Testis (tissue), 3 donors: ENCODE results near the gene ARHGAP44. TPM values are rescaled to one million over a fixed set of nuclear protein-coding genes. Genes with fewer than 3 reads are reported as not detected.

Experiments
- DNase-seq: peaks from one replicate; pipeline ENCODE4 v3.0.0-alpha.2; 2019
- H3K27ac ChIP-seq, 2 donors: fragments of 200-600 bp; sonication (generic); one replicate each; pipeline ENCODE4 v1.5.1; 2019
- H3K27me3 ChIP-seq: fragments of 200-600 bp; sonication (generic); one replicate; pipeline ENCODE4 v1.5.1; 2019
- H3K36me3 ChIP-seq: fragments of 200-600 bp; sonication (generic); one replicate; pipeline ENCODE4 v1.5.1; 2017; ENCODE audit warnings: low read depth; ENCODE audit errors: missing control alignments
- H3K4me1 ChIP-seq: fragments of 200-600 bp; sonication (generic); one replicate; pipeline ENCODE4 v1.5.1; 2019
- H3K4me3 ChIP-seq, 2 donors: fragments of 200-600 bp; sonication (generic); one replicate each; pipeline ENCODE4 v1.5.1; 2017 to 2019
- H3K9me3 ChIP-seq: fragments of 200-600 bp; sonication (generic); one replicate; pipeline ENCODE4 v1.5.1; 2017
- POLR2A ChIP-seq: fragments of 450-650 bp; IDR thresholded peaks from one replicate; pipeline ENCODE4 v1.6.1; 2017; ENCODE audit warnings: antibody characterized with exemption, mild to moderate bottlenecking, moderate library complexity
- WGBS, 2 donors: methylation state at CpG; one replicate each; pipeline ENCODE4 v1.1.5; 2018; 5-methylcytosine and 5-hydroxymethylcytosine counted together
- intact Hi-C: fragments of 100-400 bp; cut with DNase I; formaldehyde crosslinking; loops from one replicate; pipeline ENCODE4 v1.15.1; 2023; ENCODE audit warnings: low total_unique reads
- polyA plus RNA-seq: library from polyadenylated mRNA; stranded (reverse); fragments of 350-450 nt; fragmentation: Illumina TruSeq; extraction: RNeasy Lipid Tissue Mini Kit (QIAGEN cat#74804); gene quantifications from one replicate; pipeline ENCODE4 v1.2.3, GENCODE V29; 2014; ENCODE audit warnings: low read depth, low replicate concordance; ENCODE audit not compliant: insufficient read depth
- total RNA-seq, 2 donors: library from RNA; depleted of rRNA; stranded (reverse); fragments of >200 nt; gene quantifications; one replicate each; pipeline ENCODE4 v1.2.3, GENCODE V29; 2016
- TF ChIP-seq, protein P1 (sequence below), 3 experiments: fragments of 450-650 bp in 2 of 3; fragments of 200-600 bp in 1 of 3; sonication (generic) in 1 of 3; IDR thresholded peaks; one replicate each; pipeline ENCODE4 v1.5.1; 2016 to 2019; ENCODE audit warnings: antibody characterized with exemption in 3 of 3, mild to moderate bottlenecking in 2 of 3, moderate library complexity in 1 of 3

ARHGAP44 gene
- total and polyA plus RNA-seq, 3 donors from 2014 or later: 9.3 to 11.3 (median 11.0) TPM

DNA sequence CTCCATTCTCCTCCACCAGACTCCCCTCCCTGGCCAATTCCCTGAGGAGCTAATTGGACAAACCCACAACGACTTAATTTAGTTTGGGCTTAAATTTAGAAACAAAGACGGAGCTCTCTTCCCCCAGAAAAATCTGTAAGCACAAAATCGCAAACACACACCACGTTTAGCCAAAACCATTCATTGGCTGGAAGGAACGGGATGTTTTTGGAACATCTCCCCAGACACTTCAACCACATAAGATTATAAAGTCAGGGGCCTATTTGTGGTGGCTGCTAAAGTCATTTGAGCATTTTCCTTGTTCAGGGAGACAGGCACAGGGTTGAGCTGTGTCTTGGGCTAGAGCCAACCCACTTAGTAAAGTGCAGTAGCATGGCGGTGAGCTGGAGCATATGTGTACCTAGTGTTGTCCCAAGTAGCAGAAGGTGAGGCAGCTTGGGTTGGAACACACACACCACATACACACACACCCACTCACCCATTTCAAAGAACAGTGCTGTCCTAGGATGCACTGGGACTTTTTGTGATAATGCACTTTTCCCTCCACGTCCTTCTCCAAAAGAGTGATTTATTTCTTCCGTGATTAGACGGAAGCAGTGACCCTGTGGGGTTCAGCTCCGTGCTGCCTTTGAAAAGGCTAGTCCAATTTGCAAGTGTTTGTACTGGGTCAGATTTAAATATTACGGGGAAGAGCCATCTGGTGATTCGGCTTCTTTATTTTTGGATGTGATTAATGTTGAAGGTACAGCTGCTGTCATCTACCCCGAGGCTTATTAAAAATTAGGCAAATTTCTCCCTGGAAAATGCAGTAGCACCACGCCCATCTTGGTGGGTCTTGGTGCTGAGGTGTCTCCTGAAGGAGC lies 196.4 kb downstream of the ARHGAP44 start:
- no peaks in the 10 kb centered on the region for H3K9me3 ChIP-seq
- intact Hi-C loops: no loop called here
- peaks cover 6% of the 10 kb centered on the region for H3K4me1 ChIP-seq
- H3K27me3 ChIP-seq: no peaks in the 10 kb centered on the region
- TF ChIP-seq, protein P1, sequence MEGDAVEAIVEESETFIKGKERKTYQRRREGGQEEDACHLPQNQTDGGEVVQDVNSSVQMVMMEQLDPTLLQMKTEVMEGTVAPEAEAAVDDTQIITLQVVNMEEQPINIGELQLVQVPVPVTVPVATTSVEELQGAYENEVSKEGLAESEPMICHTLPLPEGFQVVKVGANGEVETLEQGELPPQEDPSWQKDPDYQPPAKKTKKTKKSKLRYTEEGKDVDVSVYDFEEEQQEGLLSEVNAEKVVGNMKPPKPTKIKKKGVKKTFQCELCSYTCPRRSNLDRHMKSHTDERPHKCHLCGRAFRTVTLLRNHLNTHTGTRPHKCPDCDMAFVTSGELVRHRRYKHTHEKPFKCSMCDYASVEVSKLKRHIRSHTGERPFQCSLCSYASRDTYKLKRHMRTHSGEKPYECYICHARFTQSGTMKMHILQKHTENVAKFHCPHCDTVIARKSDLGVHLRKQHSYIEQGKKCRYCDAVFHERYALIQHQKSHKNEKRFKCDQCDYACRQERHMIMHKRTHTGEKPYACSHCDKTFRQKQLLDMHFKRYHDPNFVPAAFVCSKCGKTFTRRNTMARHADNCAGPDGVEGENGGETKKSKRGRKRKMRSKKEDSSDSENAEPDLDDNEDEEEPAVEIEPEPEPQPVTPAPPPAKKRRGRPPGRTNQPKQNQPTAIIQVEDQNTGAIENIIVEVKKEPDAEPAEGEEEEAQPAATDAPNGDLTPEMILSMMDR (IDR thresholded peaks at IDR 0.05): no peak
- no peak for TF ChIP-seq POLR2A
- 53 to 59% methylated on average over 13 to 14 of the region's 14 CpGs for WGBS, 2 donors
- H3K27ac ChIP-seq: no peak overlapping the region
- H3K4me3 ChIP-seq: no peak overlapping the region
- no peak for DNase-seq
- H3K36me3 ChIP-seq: no peaks in the 10 kb centered on the region

DNA sequence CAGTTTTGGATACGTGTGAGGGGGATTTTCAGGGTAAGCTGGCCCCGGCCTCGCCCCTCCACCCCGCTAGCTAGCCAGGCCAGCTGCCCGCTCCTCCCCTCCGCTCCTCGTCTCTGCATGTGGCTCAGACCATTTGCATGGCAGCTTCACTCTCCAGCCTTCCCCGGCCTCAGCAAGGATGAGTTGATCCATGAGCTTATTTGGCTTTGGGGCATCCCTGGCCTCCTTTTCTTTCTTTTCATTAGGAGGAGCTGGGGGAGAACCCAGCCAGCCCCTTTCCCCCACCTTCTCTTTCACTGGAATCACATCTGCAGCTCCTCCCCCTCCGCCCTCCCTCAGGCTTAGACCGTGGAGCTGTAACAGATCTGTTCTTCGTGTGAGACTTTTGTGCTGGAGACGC lies 197.8 kb downstream of the ARHGAP44 start:
- Histone ChIP-seq H3K9me3 (no peaks in the 10 kb centered on the region), H3K27me3 (no peaks in the 10 kb centered on the region), H3K4me1 (peaks cover 6% of the 10 kb centered on the region), H3K4me3 (no peak overlapping the region), H3K36me3 (no peaks in the 10 kb centered on the region), H3K27ac (no peak overlapping the region)
- WGBS, 2 donors: 81 to 90% methylated on average over 12 of the region's 12 CpGs
- TF ChIP-seq, protein P1 (IDR thresholded peaks at IDR 0.05): no peak
- TF ChIP-seq POLR2A: no peak
- intact Hi-C loops: no loop called here
- DNase-seq: no peak

DNA sequence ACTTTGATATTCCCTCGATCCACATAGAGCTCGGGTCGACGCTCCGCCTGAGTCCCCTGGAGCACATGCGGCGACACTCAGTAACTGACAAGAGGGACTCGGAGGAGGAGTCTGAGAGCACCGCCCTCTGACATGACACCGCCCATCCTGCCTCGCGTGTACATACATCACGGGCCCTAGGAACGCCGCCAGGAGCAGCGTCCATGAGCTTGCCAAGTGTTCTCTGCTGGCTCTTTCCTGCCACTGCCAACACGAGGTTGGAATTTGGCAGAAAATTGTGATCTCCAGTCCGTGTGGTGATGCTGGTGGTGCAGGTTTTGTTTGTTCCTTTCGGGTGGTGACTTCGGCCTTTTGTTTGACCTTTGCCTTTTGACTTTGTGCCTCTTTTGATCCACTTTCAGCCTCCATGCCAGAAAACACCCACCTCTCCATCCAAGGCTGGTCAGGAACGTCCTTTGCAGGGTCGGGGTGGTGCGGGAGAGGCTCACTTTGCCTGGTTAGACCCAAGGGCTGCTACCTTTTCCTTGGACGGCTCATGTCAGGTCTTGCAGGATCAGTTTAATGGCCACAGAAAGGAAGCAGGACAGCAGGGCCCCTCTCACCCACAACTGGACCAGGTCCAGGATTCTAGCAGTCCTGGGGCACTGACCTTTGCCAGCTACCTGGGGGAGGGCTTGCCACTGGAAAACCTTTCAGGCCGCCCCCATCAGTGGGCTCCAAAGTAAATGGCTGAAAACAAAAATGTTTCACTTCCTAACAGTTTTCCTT lies 200.9 kb downstream of the ARHGAP44 start:
- Histone ChIP-seq H3K9me3 (no peaks in the 10 kb centered on the region), H3K4me1 (peaks cover under 1% of the 10 kb centered on the region), H3K4me3 (no peak overlapping the region), H3K27ac (no peak overlapping the region), H3K27me3 (no peaks in the 10 kb centered on the region), H3K36me3 (no peaks in the 10 kb centered on the region)
- no peak for DNase-seq
- 88 to 89% methylated on average over 24 to 25 of the region's 25 CpGs for WGBS, 2 donors
- no peak for TF ChIP-seq POLR2A
- TF ChIP-seq, protein P1 (IDR thresholded peaks at IDR 0.05): no peak
- intact Hi-C loops: no loop called here

DNA sequence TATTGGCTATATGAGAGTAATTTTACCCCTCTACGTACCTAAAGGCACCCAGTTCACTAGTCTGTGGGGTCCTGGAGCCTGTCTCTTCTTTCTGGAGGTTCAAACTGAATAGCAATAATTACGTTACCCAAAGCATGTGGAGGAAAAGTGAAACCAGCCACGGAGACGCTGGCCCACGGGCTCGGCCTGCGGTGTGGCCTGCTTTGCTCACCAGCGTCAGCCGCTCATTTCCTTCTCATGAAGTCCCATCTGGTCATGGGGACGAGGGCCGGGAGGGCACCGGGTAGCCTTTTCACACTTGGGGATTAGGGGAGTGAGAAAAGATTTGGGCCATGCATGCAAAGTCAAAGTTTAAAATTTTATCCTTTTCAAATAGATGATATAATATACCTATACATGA lies 201.6 kb downstream of the ARHGAP44 start:
- H3K36me3 ChIP-seq: no peaks in the 10 kb centered on the region
- intact Hi-C loops: no loop called here
- H3K4me1 ChIP-seq: no peaks in the 10 kb centered on the region
- H3K27ac ChIP-seq: no peak overlapping the region
- no peaks in the 10 kb centered on the region for H3K27me3 ChIP-seq
- no peaks in the 10 kb centered on the region for H3K9me3 ChIP-seq
- no peak for TF ChIP-seq POLR2A
- TF ChIP-seq, protein P1 (IDR thresholded peaks at IDR 0.05): no peak
- H3K4me3 ChIP-seq: no peak overlapping the region
- 90 to 92% methylated on average over 12 of the region's 12 CpGs for WGBS, 2 donors
- no peak for DNase-seq
